ENCODE data around the gene CNTNAP5.

GRCh38 chr2:124310671-124311070 lies 285.6 kb downstream of the CNTNAP5 start:
- TF ChIP-seq, protein P1, sequence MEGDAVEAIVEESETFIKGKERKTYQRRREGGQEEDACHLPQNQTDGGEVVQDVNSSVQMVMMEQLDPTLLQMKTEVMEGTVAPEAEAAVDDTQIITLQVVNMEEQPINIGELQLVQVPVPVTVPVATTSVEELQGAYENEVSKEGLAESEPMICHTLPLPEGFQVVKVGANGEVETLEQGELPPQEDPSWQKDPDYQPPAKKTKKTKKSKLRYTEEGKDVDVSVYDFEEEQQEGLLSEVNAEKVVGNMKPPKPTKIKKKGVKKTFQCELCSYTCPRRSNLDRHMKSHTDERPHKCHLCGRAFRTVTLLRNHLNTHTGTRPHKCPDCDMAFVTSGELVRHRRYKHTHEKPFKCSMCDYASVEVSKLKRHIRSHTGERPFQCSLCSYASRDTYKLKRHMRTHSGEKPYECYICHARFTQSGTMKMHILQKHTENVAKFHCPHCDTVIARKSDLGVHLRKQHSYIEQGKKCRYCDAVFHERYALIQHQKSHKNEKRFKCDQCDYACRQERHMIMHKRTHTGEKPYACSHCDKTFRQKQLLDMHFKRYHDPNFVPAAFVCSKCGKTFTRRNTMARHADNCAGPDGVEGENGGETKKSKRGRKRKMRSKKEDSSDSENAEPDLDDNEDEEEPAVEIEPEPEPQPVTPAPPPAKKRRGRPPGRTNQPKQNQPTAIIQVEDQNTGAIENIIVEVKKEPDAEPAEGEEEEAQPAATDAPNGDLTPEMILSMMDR (IDR thresholded peaks at IDR 0.05; ENCODE audit: control extremely low read depth in 1 of 3, insufficient read depth in 1 of 3, low read depth in 1 of 3, low read length in 3 of 3): no peak
- TF ChIP-seq POLR2AphosphoS5 (IDR thresholded peaks at IDR 0.05; ENCODE audit: low read depth, low read length) (no peak), SP1 (IDR thresholded peaks at IDR 0.05; ENCODE audit: low read depth, low read length) (no peak), EP300 (IDR thresholded peaks at IDR 0.05; ENCODE audit: borderline replicate concordance in 1 of 2, low read depth in 2 of 2, low read length in 2 of 2) (no peak), POLR2A (IDR thresholded peaks at IDR 0.05; ENCODE audit: control extremely low read depth in 1 of 2, low read depth in 2 of 2, low read length in 2 of 2) (no peak), HDAC6 (IDR thresholded peaks at IDR 0.05; ENCODE audit: low read depth, low read length) (no peak), JUND (IDR thresholded peaks at IDR 0.05; ENCODE audit: low read length) (no peak), ZNF274 (IDR thresholded peaks at IDR 0.05; ENCODE audit: borderline replicate concordance, extremely low read depth, low read length) (no peak), EZH2 (IDR thresholded peaks at IDR 0.05; ENCODE audit: low read depth, low read length, severe bottlenecking) (no peak), SP2 (IDR thresholded peaks at IDR 0.05; ENCODE audit: low read length) (no peak), CBX5 (IDR thresholded peaks at IDR 0.05; ENCODE audit: low read depth, low read length) (no peak)

Data from H1 (cell line).